ENCODE data around the gene ARHGAP30. TPM values are rescaled to one million over a fixed set of nuclear protein-coding genes. Genes with fewer than 3 reads are reported as not detected.
A peak's percentile ranks its signal among the peaks of the same experiment; 100 is the strongest.

The ARHGAP30 gene
- total and polyA plus RNA-seq, 2 of the 8 experiments (the other 6 are each of a cell fraction or from before 2014, with no cell fraction given) = 0.27 to 0.39 TPM

DNA sequence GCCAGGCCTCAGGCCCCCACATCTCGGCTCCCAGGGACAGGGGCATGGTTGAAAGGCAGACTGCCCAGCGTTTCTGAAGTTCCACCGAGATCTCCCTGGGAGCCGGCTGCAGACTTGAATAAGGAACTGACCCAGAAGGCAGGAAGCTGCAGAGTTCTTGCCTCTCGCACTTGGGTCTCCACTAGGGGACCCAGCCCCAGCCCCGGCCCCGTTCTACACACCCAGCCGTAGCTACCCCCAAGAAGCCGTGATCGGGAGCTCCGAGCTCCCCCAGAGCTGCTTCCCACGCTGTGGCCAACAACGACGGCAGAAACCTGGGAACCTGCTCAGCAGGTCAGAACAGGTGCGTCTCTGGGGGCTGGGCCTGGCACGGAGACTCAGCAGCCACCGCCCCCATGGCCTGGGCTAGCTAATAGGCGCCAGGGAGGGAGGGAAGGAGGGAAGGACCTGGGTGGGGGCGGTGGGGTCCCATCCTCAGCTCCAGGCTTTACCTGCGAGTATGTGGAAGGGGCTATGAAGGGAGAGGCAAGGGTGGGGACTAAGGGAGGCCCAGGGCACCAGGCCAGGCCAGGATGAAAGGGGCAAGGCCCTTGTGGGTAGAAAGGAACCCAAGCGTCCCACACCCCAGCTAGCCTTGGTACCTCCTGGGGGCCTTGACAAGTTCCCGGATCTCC lies 19.7 kb upstream of the ARHGAP30 start, which contains the start of gene NECTIN4:
Gene NECTIN4, minus strand, starts transcription at position 308 of the 674 bp plus-strand sequence. Its CDS starts 262 bp downstream, at position 46.
- H3K9ac ChIP-seq (replicated peaks in 1 of 4; ENCODE audit: extremely low read depth in 1 of 4, low read depth in 3 of 4, low read length in 3 of 4) = no peak within 1 kb of the TSS
- no peaks in the 10 kb centered on the region for H3K79me1 ChIP-seq (ENCODE audit: low read depth, low read length)
- H3K4ac ChIP-seq (replicated peaks; ENCODE audit: insufficient read length, low read depth, low read length) = peak within 1 kb of the TSS; percentile 19
- H3K79me2 ChIP-seq (ENCODE audit: control insufficient read depth in 1 of 2, insufficient read depth in 2 of 2, low read length in 2 of 2) = no peaks in the 10 kb centered on the region
- H4K5ac ChIP-seq (ENCODE audit: insufficient read length, low read depth, low read length) = no peak within 1 kb of the TSS
- no peaks in the 10 kb centered on the region for H3K27me3 ChIP-seq (replicated peaks in 1 of 4; ENCODE audit: control insufficient read depth in 3 of 4, extremely low read depth in 1 of 4, insufficient read depth in 3 of 4, low read length in 3 of 4)
- no peak within 1 kb of the TSS for H2AK5ac ChIP-seq (ENCODE audit: low read depth, low read length)
- H2BK12ac ChIP-seq (ENCODE audit: low read depth, low read length) = peak within 1 kb of the TSS; percentile 44; the same call in 1 of the 2 replicates
- H3K14ac ChIP-seq (ENCODE audit: insufficient read length) = no peak within 1 kb of the TSS
- no peak within 1 kb of the TSS; a peak in 2 of 4 replicates for H3K4me2 ChIP-seq (ENCODE audit: insufficient read depth in 1 of 2, low read depth in 2 of 2, low read length in 2 of 2)
- FAIRE-seq = no peak
- H3K27ac ChIP-seq (ENCODE audit: low read depth, low read length) = no peak within 1 kb of the TSS
- TF ChIP-seq CREB1 (IDR thresholded peaks at IDR 0.05) (no peak), SAP30 (IDR thresholded peaks at IDR 0.05; ENCODE audit: insufficient read depth, insufficient replicate concordance, low read length) (no peak), SP1 (IDR thresholded peaks at IDR 0.05; ENCODE audit: low read depth, low read length) (no peak), CBX8 (IDR thresholded peaks at IDR 0.05; ENCODE audit: borderline replicate concordance, low read depth, low read length) (no peak), KDM1A (IDR thresholded peaks at IDR 0.05; ENCODE audit: borderline replicate concordance, low read length) (no peak), SP2 (IDR thresholded peaks at IDR 0.05; ENCODE audit: low read length) (no peak)
- TF ChIP-seq, protein P1, sequence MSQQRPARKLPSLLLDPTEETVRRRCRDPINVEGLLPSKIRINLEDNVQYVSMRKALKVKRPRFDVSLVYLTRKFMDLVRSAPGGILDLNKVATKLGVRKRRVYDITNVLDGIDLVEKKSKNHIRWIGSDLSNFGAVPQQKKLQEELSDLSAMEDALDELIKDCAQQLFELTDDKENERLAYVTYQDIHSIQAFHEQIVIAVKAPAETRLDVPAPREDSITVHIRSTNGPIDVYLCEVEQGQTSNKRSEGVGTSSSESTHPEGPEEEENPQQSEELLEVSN (IDR thresholded peaks at IDR 0.05) = peak; percentile 18; the same call in 1 of the 2 replicates
- TF ChIP-seq, protein P2, sequence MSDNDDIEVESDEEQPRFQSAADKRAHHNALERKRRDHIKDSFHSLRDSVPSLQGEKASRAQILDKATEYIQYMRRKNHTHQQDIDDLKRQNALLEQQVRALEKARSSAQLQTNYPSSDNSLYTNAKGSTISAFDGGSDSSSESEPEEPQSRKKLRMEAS (IDR thresholded peaks at IDR 0.05) = 0 out of 2 replicates have a peak, but pooled peaks have one; percentile 32
- ChIA-PET CTCF (ENCODE audit: partially characterized antibody) (interaction anchor here (1.2 to 11.9 kb wide), 4 partner anchors 9 to 48 kb away, joined by 3 to 156 read pairs (median 49); partner anchors contain the start of genes ARHGAP30 and KLHDC9), POLR2A (ENCODE audit: partially characterized antibody) (interaction anchor here (1.6 kb wide), 1 partner anchor 43 kb away, joined by 5 read pairs; the partner anchor contains the start of gene DEDD)
- H3K18ac ChIP-seq (ENCODE audit: extremely low read depth, low read length) = no peak within 1 kb of the TSS
- peak within 1 kb of the TSS; percentile 64; the same call in 1 of the 2 replicates for H2AFZ ChIP-seq (ENCODE audit: low read length)
- no peak within 1 kb of the TSS for H3K4me3 ChIP-seq (ENCODE audit: extremely low read depth in 1 of 4, insufficient read depth in 2 of 4, low read depth in 3 of 4, low read length in 4 of 4)
- no peak within 1 kb of the TSS for H3K56ac ChIP-seq (replicated peaks; ENCODE audit: insufficient read length, low read depth, low read length)
- WGBS, 2 experiments (ENCODE audit: extremely low coverage in 1 of 2, insufficient coverage in 1 of 2, insufficient read length in 1 of 2, insufficient replicate concordance in 2 of 2, low coverage in 1 of 2, low lambda C conversion rate in 2 of 2, missing lambda C conversion rate in 1 of 2) = 74% methylated on average over 20 of the region's 22 CpGs; no CpG with 5 or more reads in 1 of the 2 experiments
- H3K36me3 ChIP-seq (ENCODE audit: control insufficient read depth in 2 of 4, insufficient read depth in 4 of 4, low read length in 3 of 4) = no peaks in the 10 kb centered on the region
- H4K91ac ChIP-seq (replicated peaks; ENCODE audit: insufficient read length, low read length) = peak within 1 kb of the TSS; percentile 15
- H3K23me2 ChIP-seq (ENCODE audit: low read depth, low read length) = peaks cover 2% of the 10 kb centered on the region; the same call in 1 of the 2 replicates
- H4K8ac ChIP-seq (ENCODE audit: extremely low read depth, insufficient read depth, low read length) = no peak within 1 kb of the TSS; the same call in 1 of the 2 replicates
- H2BK15ac ChIP-seq (ENCODE audit: low read length) = 0 out of 2 replicates have a peak within 1 kb of the TSS, but pooled peaks have one; percentile 31
- no peak within 1 kb of the TSS for H2BK20ac ChIP-seq (ENCODE audit: low read length)
- peaks cover 0 to 9% (median 0%) of the 10 kb centered on the region in 4 experiments; a peak in 3 of 7 replicates for H3K4me1 ChIP-seq (replicated peaks in 1 of 4; ENCODE audit: control insufficient read depth in 3 of 4, insufficient read depth in 4 of 4, low read length in 3 of 4)
- H3K23ac ChIP-seq (ENCODE audit: insufficient read length) = no peak within 1 kb of the TSS
- no peak within 1 kb of the TSS; the same call in 1 of the 2 replicates for H2BK5ac ChIP-seq (ENCODE audit: low read depth, low read length)
- H2BK120ac ChIP-seq (replicated peaks; ENCODE audit: low read depth, low read length) = no peak within 1 kb of the TSS
- no peaks in the 10 kb centered on the region for H4K20me1 ChIP-seq (replicated peaks in 1 of 2; ENCODE audit: control insufficient read depth in 1 of 2, insufficient read depth in 2 of 2, low read length in 2 of 2)
- H3K9me3 ChIP-seq (ENCODE audit: insufficient read depth in 2 of 2, low read depth in 1 of 2, low read length in 1 of 2) = no peaks in the 10 kb centered on the region
- DNase-seq (ENCODE audit: low read depth in 1 of 2, low spot score in 2 of 2) = no peak

Data from H1 (cell line).